PFSK-1 (cell line): Measurements from ENCODE around the gene MORC3.

Source experiments
- FOXP2 ChIP-seq: optimal IDR thresholded peaks from 2 replicates; pipeline ENCODE3; 2011; ENCODE audit warnings: borderline replicate concordance, control low read depth, inconsistent platforms; ENCODE audit not compliant: insufficient read depth; ENCODE audit errors: extremely low read length, extremely low read depth
- POLR2AphosphoS5 ChIP-seq: IDR thresholded peaks from 2 replicates; pipeline ENCODE4 v1.6.1; 2012; ENCODE audit warnings: low read depth, mild to moderate bottlenecking, control low read depth, low read length, moderate library complexity
- TAF1 ChIP-seq: IDR thresholded peaks from 2 replicates; pipeline ENCODE4 v1.6.1; 2012; ENCODE audit warnings: low read length, control low read depth, borderline replicate concordance; ENCODE audit not compliant: insufficient read depth
- TF ChIP-seq, protein P1 (sequence below), 2 experiments: IDR thresholded peaks; 2 replicates each; pipeline versions ENCODE4 v1.6.1 to v1.8.0; 2011 to 2012; ENCODE audit warnings: low read depth in 2 of 2, low read length in 2 of 2, control low read depth in 1 of 2, inconsistent platforms in 1 of 2, mild to moderate bottlenecking in 1 of 2, moderate library complexity in 1 of 2; ENCODE audit not compliant: insufficient read depth in 1 of 2

DNA sequence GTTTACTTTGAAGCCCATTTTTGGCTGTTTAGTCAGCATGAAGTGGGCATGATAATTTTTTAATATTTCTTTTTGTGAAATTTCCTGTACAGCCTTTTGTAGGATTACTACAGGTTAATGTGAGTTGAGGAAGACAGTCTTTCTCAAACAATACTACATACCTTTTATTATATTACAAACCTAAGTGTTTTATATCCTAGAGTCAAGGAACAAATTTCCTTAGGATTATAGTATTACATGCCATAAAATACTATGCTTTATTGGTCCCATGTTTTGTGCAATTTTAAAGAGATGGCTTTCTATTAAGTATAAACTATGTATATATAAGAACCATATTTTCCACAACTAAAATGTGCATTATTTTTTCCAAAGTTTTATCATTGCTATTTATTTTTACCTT, 56.0 kb downstream of the MORC3 start:
- TF ChIP-seq TAF1 (no peak), POLR2AphosphoS5 (no peak), FOXP2 (no peak)
- TF ChIP-seq, protein P1, sequence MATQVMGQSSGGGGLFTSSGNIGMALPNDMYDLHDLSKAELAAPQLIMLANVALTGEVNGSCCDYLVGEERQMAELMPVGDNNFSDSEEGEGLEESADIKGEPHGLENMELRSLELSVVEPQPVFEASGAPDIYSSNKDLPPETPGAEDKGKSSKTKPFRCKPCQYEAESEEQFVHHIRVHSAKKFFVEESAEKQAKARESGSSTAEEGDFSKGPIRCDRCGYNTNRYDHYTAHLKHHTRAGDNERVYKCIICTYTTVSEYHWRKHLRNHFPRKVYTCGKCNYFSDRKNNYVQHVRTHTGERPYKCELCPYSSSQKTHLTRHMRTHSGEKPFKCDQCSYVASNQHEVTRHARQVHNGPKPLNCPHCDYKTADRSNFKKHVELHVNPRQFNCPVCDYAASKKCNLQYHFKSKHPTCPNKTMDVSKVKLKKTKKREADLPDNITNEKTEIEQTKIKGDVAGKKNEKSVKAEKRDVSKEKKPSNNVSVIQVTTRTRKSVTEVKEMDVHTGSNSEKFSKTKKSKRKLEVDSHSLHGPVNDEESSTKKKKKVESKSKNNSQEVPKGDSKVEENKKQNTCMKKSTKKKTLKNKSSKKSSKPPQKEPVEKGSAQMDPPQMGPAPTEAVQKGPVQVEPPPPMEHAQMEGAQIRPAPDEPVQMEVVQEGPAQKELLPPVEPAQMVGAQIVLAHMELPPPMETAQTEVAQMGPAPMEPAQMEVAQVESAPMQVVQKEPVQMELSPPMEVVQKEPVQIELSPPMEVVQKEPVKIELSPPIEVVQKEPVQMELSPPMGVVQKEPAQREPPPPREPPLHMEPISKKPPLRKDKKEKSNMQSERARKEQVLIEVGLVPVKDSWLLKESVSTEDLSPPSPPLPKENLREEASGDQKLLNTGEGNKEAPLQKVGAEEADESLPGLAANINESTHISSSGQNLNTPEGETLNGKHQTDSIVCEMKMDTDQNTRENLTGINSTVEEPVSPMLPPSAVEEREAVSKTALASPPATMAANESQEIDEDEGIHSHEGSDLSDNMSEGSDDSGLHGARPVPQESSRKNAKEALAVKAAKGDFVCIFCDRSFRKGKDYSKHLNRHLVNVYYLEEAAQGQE (IDR thresholded peaks at IDR 0.05; ENCODE audit: insufficient read depth in 1 of 2, low read depth in 2 of 2, low read length in 2 of 2) = no peak
